HEK293 (cell line): ENCODE results near the gene CIROP.

Experiments
- CTCF ChIA-PET: fragments of 350-600 bp; formaldehyde crosslinking; extraction: SDS; loops from one replicate; lab custom pipeline; 2021; ENCODE audit warnings: antibody characterized with exemption; lab: Yijun Ruan, JAX
- POLR2A ChIA-PET: fragments of 300-600 bp; formaldehyde crosslinking; extraction: SDS; loops from one replicate; lab custom pipeline; 2020; ENCODE audit warnings: antibody characterized with exemption, inconsistent platforms; lab: Yijun Ruan, JAX
- H3K27ac ChIP-seq: fragments of 200-500 bp; sonication (Bioruptor generic); 2 replicates; pipeline ENCODE4 v1.5.1; 2014; ENCODE audit warnings: low read depth, low read length, control low read depth, inconsistent platforms; ENCODE audit errors: extremely low read depth
- H3K36me3 ChIP-seq, 2 experiments: fragments of 200-500 bp in 1 of 2; sonication (Bioruptor generic) in 1 of 2; 1 replicate in 1 of 2; 2 replicates in 1 of 2; pipeline ENCODE4 v1.5.1; 2014 to 2017; ENCODE audit warnings: inconsistent platforms in 2 of 2, low read length in 2 of 2; ENCODE audit not compliant: control insufficient read depth in 2 of 2, insufficient read depth in 1 of 2
- H3K4me1 ChIP-seq: fragments of 200-500 bp; sonication (Bioruptor generic); 2 replicates; pipeline ENCODE4 v1.5.1; 2014; ENCODE audit warnings: mild to moderate bottlenecking, low read length, inconsistent platforms; ENCODE audit not compliant: control insufficient read depth, insufficient read depth
- H3K4me3 ChIP-seq: 2 replicates; pipeline ENCODE4 v1.5.1; 2011; ENCODE audit warnings: low read depth, mild to moderate bottlenecking, control low read depth, low read length, moderate library complexity
- H3K9me3 ChIP-seq: fragments of 200-500 bp; sonication (Bioruptor generic); 2 replicates; pipeline ENCODE4 v1.5.1; 2014; ENCODE audit warnings: low read depth, low read length, inconsistent platforms; ENCODE audit not compliant: control insufficient read depth, insufficient read depth
- KLF8 ChIP-seq: fragments of 450-650 bp; formaldehyde crosslinking; IDR thresholded peaks from 2 replicates; pipeline ENCODE4 v1.5.1; 2016; ENCODE audit warnings: missing biosample characterization, missing genetic modification characterization
- MZF1 ChIP-seq: fragments of 450-650 bp; formaldehyde crosslinking; IDR thresholded peaks from 2 replicates; pipeline ENCODE4 v1.5.1; 2017; ENCODE audit warnings: missing biosample characterization, missing genetic modification characterization, borderline replicate concordance
- TCF7L2 ChIP-seq: IDR thresholded peaks from 2 replicates; pipeline ENCODE4 v1.6.1; 2011; ENCODE audit warnings: low read depth, mild to moderate bottlenecking, inconsistent platforms, low read length, moderate library complexity, borderline replicate concordance
- ZBTB21 ChIP-seq: fragments of 450-650 bp; formaldehyde crosslinking; IDR thresholded peaks from 2 replicates; pipeline ENCODE4 v1.5.1; 2017; ENCODE audit warnings: missing biosample characterization, missing genetic modification characterization
- ZFHX2 ChIP-seq: fragments of 450-650 bp; formaldehyde crosslinking; conservative IDR thresholded peaks from 2 replicates; pipeline ENCODE4 v1.5.1; 2016; ENCODE audit warnings: missing biosample characterization, missing genetic modification characterization
- ZFP41 ChIP-seq: fragments of 450-650 bp; formaldehyde crosslinking; IDR thresholded peaks from 2 replicates; pipeline ENCODE4 v1.5.1; 2016; ENCODE audit warnings: missing biosample characterization, missing genetic modification characterization, borderline replicate concordance
- ZNF19 ChIP-seq: fragments of 450-650 bp; formaldehyde crosslinking; IDR thresholded peaks from 2 replicates; pipeline ENCODE4; 2016; ENCODE audit warnings: missing biosample characterization, missing genetic modification characterization, low read depth
- ZNF350 ChIP-seq: fragments of 450-650 bp; formaldehyde crosslinking; IDR thresholded peaks from 2 replicates; pipeline ENCODE4 v1.5.0; 2017; ENCODE audit warnings: missing biosample characterization, mild to moderate bottlenecking, missing genetic modification characterization
- ZNF48 ChIP-seq: fragments of 450-650 bp; formaldehyde crosslinking; IDR thresholded peaks from 2 replicates; pipeline ENCODE4 v1.5.1; 2016; ENCODE audit warnings: missing biosample characterization, missing genetic modification characterization
- ZNF555 ChIP-seq: fragments of 450-650 bp; formaldehyde crosslinking; conservative IDR thresholded peaks from 2 replicates; pipeline ENCODE4 v1.5.1; 2017; ENCODE audit warnings: missing biosample characterization, mild to moderate bottlenecking, missing genetic modification characterization, inconsistent platforms
- ZNF664 ChIP-seq: fragments of 450-650 bp; formaldehyde crosslinking; IDR thresholded peaks from 2 replicates; pipeline ENCODE4 v1.5.1; 2016; ENCODE audit warnings: missing biosample characterization, missing genetic modification characterization
- ZNF747 ChIP-seq: fragments of 450-650 bp; formaldehyde crosslinking; IDR thresholded peaks from 2 replicates; pipeline ENCODE4 v1.5.1; 2016; ENCODE audit warnings: missing biosample characterization, missing genetic modification characterization
- ZNF791 ChIP-seq: fragments of 450-650 bp; formaldehyde crosslinking; IDR thresholded peaks from 2 replicates; pipeline ENCODE4 v1.5.1; 2016; ENCODE audit warnings: missing biosample characterization, missing genetic modification characterization
- ZNF792 ChIP-seq: fragments of 450-650 bp; formaldehyde crosslinking; IDR thresholded peaks from 2 replicates; pipeline ENCODE4 v1.5.1; 2016; ENCODE audit warnings: missing biosample characterization, missing genetic modification characterization
- ZNF837 ChIP-seq: fragments of 450-650 bp; formaldehyde crosslinking; IDR thresholded peaks from 2 replicates; pipeline ENCODE4 v1.5.1; 2016; ENCODE audit warnings: missing biosample characterization, missing genetic modification characterization
- TF ChIP-seq, protein P1 (sequence below): fragments of 450-650 bp; formaldehyde crosslinking; IDR thresholded peaks from 2 replicates; pipeline ENCODE4 v1.5.1; 2016; ENCODE audit warnings: missing biosample characterization, missing genetic modification characterization
- TF ChIP-seq, protein P2 (sequence below): fragments of 450-650 bp; formaldehyde crosslinking; conservative IDR thresholded peaks from 2 replicates; pipeline ENCODE4 v1.5.1; 2016; ENCODE audit warnings: low read depth, missing biosample characterization, missing genetic modification characterization
- TF ChIP-seq, protein P3 (sequence below): sonication (generic); formaldehyde crosslinking; IDR thresholded peaks from 2 replicates; pipeline ENCODE4 v1.8.1; 2022; ENCODE audit warnings: mild to moderate bottlenecking, moderate library complexity, missing genetic modification reagents
- TF ChIP-seq, protein P4 (sequence below): fragments of 450-650 bp; formaldehyde crosslinking; optimal IDR thresholded peaks from 2 replicates; pipeline ENCODE3; 2016; ENCODE audit warnings: missing biosample characterization, mild to moderate bottlenecking, missing genetic modification characterization
- TF ChIP-seq, protein P5 (sequence below): fragments of 450-650 bp; formaldehyde crosslinking; IDR thresholded peaks from 2 replicates; pipeline ENCODE4; 2016; ENCODE audit warnings: missing biosample characterization, missing genetic modification characterization

The CIROP gene

DNA sequence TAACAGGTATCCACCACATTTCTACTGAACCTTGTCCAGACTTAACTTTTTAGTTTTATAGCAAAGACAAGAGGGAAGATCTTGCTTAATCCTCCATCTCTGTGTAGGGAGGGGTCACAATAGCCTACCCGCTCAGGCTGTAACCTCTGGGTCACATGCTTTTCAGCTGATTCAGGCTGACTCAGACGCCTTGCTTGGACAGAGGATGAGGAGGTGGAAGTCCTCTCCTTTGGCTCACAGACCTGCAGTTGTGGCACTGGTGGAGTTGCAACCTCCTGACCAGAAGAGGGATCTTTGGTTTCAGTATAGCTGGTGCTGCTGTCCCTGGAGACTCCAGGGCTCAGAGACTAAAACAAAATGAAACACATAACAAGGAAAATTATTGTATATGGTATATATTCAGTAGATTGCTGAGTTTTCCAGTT lies 26.1 kb downstream of the CIROP start:
- H3K27ac ChIP-seq = no peak overlapping the region
- H3K4me1 ChIP-seq = no peaks in the 10 kb centered on the region
- peaks cover 60 to 89% of the 10 kb centered on the region in 2 experiments for H3K36me3 ChIP-seq
- TF ChIP-seq TCF7L2 (no peak), ZNF48 (no peak), ZNF350 (no peak), ZNF19 (tag by site-specific recombination) (no peak), ZNF664 (tag by site-specific recombination) (no peak), ZNF792 (tag by site-specific recombination) (no peak), ZBTB21 (tag by site-specific recombination) (no peak), ZNF747 (no peak), MZF1 (tag by site-specific recombination) (no peak), ZFHX2 (tag by site-specific recombination) (no peak), ZNF837 (no peak), ZNF791 (tag by site-specific recombination) (no peak), ZNF555 (tag by site-specific recombination) (no peak), KLF8 (tag by site-specific recombination) (no peak), ZFP41 (tag by site-specific recombination) (no peak)
- TF ChIP-seq, protein P1, sequence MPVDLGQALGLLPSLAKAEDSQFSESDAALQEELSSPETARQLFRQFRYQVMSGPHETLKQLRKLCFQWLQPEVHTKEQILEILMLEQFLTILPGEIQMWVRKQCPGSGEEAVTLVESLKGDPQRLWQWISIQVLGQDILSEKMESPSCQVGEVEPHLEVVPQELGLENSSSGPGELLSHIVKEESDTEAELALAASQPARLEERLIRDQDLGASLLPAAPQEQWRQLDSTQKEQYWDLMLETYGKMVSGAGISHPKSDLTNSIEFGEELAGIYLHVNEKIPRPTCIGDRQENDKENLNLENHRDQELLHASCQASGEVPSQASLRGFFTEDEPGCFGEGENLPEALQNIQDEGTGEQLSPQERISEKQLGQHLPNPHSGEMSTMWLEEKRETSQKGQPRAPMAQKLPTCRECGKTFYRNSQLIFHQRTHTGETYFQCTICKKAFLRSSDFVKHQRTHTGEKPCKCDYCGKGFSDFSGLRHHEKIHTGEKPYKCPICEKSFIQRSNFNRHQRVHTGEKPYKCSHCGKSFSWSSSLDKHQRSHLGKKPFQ = no peak
- TF ChIP-seq, protein P2, sequence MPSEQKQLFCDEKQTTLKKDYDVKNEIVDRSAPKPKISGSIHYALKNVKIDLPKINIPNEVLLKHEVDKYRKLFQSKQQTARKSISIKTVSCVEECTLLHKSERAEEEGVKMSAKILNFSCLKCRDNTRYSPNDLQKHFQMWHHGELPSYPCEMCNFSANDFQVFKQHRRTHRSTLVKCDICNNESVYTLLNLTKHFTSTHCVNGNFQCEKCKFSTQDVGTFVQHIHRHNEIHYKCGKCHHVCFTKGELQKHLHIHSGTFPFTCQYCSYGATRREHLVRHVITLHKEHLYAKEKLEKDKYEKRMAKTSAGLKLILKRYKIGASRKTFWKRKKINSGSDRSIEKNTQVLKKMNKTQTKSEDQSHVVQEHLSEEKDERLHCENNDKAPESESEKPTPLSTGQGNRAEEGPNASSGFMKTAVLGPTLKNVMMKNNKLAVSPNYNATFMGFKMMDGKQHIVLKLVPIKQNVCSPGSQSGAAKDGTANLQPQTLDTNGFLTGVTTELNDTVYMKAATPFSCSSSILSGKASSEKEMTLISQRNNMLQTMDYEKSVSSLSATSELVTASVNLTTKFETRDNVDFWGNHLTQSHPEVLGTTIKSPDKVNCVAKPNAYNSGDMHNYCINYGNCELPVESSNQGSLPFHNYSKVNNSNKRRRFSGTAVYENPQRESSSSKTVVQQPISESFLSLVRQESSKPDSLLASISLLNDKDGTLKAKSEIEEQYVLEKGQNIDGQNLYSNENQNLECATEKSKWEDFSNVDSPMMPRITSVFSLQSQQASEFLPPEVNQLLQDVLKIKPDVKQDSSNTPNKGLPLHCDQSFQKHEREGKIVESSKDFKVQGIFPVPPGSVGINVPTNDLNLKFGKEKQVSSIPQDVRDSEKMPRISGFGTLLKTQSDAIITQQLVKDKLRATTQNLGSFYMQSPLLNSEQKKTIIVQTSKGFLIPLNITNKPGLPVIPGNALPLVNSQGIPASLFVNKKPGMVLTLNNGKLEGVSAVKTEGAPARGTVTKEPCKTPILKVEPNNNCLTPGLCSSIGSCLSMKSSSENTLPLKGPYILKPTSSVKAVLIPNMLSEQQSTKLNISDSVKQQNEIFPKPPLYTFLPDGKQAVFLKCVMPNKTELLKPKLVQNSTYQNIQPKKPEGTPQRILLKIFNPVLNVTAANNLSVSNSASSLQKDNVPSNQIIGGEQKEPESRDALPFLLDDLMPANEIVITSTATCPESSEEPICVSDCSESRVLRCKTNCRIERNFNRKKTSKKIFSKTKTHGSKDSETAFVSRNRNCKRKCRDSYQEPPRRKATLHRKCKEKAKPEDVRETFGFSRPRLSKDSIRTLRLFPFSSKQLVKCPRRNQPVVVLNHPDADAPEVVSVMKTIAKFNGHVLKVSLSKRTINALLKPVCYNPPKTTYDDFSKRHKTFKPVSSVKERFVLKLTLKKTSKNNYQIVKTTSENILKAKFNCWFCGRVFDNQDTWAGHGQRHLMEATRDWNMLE = no peak
- TF ChIP-seq, protein P3, sequence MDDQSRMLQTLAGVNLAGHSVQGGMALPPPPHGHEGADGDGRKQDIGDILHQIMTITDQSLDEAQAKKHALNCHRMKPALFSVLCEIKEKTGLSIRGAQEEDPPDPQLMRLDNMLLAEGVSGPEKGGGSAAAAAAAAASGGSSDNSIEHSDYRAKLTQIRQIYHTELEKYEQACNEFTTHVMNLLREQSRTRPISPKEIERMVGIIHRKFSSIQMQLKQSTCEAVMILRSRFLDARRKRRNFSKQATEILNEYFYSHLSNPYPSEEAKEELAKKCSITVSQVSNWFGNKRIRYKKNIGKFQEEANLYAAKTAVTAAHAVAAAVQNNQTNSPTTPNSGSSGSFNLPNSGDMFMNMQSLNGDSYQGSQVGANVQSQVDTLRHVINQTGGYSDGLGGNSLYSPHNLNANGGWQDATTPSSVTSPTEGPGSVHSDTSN (CRISPR knock-in tag) = no peak
- TF ChIP-seq, protein P4, sequence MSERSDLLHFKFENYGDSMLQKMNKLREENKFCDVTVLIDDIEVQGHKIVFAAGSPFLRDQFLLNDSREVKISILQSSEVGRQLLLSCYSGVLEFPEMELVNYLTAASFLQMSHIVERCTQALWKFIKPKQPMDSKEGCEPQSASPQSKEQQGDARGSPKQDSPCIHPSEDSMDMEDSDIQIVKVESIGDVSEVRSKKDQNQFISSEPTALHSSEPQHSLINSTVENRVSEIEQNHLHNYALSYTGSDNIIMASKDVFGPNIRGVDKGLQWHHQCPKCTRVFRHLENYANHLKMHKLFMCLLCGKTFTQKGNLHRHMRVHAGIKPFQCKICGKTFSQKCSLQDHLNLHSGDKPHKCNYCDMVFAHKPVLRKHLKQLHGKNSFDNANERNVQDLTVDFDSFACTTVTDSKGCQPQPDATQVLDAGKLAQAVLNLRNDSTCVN (tag by site-specific recombination) = no peak
- TF ChIP-seq, protein P5, sequence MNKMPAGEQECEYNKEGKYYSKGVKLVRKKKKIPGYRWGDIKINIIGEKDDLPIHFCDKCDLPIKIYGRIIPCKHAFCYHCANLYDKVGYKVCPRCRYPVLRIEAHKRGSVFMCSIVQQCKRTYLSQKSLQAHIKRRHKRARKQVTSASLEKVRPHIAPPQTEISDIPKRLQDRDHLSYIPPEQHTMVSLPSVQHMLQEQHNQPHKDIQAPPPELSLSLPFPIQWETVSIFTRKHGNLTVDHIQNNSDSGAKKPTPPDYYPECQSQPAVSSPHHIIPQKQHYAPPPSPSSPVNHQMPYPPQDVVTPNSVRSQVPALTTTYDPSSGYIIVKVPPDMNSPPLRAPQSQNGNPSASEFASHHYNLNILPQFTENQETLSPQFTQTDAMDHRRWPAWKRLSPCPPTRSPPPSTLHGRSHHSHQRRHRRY (tag by site-specific recombination) = no peak
- H3K9me3 ChIP-seq = no peaks in the 10 kb centered on the region
- H3K4me3 ChIP-seq = no peak overlapping the region
- POLR2A ChIA-PET = interaction anchor here (0.7 kb wide), 1 partner anchor 17 kb away, joined by 3 read pairs; the partner anchor contains the start of gene C14orf119
- CTCF ChIA-PET = interaction anchor here (0.7 to 4.3 kb wide), 6 partner anchors 10 to 168 kb away, joined by 3 to 44 read pairs (median 14); partner anchors contain the start of genes ACIN1 and C14orf119
